ENCODE data around the gene MGMT.

GRCh38 chr10:129775681-129776080 is 308.6 kb downstream of the MGMT start:
- TF ChIP-seq MAX (IDR thresholded peaks at IDR 0.05): no peak
- TF ChIP-seq, protein P1, sequence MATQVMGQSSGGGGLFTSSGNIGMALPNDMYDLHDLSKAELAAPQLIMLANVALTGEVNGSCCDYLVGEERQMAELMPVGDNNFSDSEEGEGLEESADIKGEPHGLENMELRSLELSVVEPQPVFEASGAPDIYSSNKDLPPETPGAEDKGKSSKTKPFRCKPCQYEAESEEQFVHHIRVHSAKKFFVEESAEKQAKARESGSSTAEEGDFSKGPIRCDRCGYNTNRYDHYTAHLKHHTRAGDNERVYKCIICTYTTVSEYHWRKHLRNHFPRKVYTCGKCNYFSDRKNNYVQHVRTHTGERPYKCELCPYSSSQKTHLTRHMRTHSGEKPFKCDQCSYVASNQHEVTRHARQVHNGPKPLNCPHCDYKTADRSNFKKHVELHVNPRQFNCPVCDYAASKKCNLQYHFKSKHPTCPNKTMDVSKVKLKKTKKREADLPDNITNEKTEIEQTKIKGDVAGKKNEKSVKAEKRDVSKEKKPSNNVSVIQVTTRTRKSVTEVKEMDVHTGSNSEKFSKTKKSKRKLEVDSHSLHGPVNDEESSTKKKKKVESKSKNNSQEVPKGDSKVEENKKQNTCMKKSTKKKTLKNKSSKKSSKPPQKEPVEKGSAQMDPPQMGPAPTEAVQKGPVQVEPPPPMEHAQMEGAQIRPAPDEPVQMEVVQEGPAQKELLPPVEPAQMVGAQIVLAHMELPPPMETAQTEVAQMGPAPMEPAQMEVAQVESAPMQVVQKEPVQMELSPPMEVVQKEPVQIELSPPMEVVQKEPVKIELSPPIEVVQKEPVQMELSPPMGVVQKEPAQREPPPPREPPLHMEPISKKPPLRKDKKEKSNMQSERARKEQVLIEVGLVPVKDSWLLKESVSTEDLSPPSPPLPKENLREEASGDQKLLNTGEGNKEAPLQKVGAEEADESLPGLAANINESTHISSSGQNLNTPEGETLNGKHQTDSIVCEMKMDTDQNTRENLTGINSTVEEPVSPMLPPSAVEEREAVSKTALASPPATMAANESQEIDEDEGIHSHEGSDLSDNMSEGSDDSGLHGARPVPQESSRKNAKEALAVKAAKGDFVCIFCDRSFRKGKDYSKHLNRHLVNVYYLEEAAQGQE (IDR thresholded peaks at IDR 0.05): no peak
- TF ChIP-seq, protein P2, sequence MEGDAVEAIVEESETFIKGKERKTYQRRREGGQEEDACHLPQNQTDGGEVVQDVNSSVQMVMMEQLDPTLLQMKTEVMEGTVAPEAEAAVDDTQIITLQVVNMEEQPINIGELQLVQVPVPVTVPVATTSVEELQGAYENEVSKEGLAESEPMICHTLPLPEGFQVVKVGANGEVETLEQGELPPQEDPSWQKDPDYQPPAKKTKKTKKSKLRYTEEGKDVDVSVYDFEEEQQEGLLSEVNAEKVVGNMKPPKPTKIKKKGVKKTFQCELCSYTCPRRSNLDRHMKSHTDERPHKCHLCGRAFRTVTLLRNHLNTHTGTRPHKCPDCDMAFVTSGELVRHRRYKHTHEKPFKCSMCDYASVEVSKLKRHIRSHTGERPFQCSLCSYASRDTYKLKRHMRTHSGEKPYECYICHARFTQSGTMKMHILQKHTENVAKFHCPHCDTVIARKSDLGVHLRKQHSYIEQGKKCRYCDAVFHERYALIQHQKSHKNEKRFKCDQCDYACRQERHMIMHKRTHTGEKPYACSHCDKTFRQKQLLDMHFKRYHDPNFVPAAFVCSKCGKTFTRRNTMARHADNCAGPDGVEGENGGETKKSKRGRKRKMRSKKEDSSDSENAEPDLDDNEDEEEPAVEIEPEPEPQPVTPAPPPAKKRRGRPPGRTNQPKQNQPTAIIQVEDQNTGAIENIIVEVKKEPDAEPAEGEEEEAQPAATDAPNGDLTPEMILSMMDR (IDR thresholded peaks at IDR 0.05; ENCODE audit: low read depth, low read length, missing input control): no peak
- no peak for TF ChIP-seq EGR1 (IDR thresholded peaks at IDR 0.05; ENCODE audit: low read depth in 2 of 2)
- no peak for TF ChIP-seq GABPA (IDR thresholded peaks at IDR 0.05 in 1 of 2, conservative IDR thresholded peaks at IDR 0.05 in 1 of 2)
- no peak for TF ChIP-seq ZBTB33 (IDR thresholded peaks at IDR 0.05)
- TF ChIP-seq SP1 (IDR thresholded peaks at IDR 0.05): no peak
- TF ChIP-seq RAD21 (IDR thresholded peaks at IDR 0.05): no peak
- no peak for TF ChIP-seq YY1 (IDR thresholded peaks at IDR 0.05)
- TF ChIP-seq RXRA (IDR thresholded peaks at IDR 0.05): no peak

Data from liver (tissue), 3 donors.